HG03103 (cell line): Measurements from ENCODE around the gene ZNF710.

ENCODE experiments used
- ATAC-seq: cut with Tn5 transposase; IDR thresholded peaks from one replicate; pipeline ENCODE4 v1.9.1; 2021; ENCODE audit warnings: low read depth; ENCODE audit not compliant: unreplicated experiment

ZNF710 gene

GRCh38 chr15:89993349-89993748 is 7.8 kb upstream of the ZNF710 start:
- ATAC-seq, result no peak

- ATAC-seq, result no peak
These were observed 4.0 kb upstream of the ZNF710 start for GRCh38 chr15:89997079-89997478.

- ATAC-seq, result no peak
These were observed 2.9 kb upstream of the ZNF710 start for GRCh38 chr15:89998141-89998661.

- no peak for ATAC-seq
These were observed 2.0 kb upstream of the ZNF710 start for GRCh38 chr15:89998923-89999675.

GRCh38 chr15:89999676-90000185 is 1.4 kb upstream of the ZNF710 start:
- ATAC-seq, result no peak

GRCh38 chr15:90000186-90001001 is 730 bp upstream of the ZNF710 start:
- no peak for ATAC-seq

- no peak for ATAC-seq
These were observed 731 bp downstream of the ZNF710 start for GRCh38 chr15:90001683-90002427.

- ATAC-seq, result no peak
These were observed 1.3 kb downstream of the ZNF710 start for GRCh38 chr15:90002428-90002844.

GRCh38 chr15:90003736-90004135 is 2.6 kb downstream of the ZNF710 start:
- ATAC-seq, result no peak

- ATAC-seq, result no peak
These were observed 3.1 kb downstream of the ZNF710 start for GRCh38 chr15:90004252-90004651.

GRCh38 chr15:90004671-90005070 is 3.5 kb downstream of the ZNF710 start:
- no peak for ATAC-seq

GRCh38 chr15:90006217-90007075 is 5.3 kb downstream of the ZNF710 start:
- no peak for ATAC-seq

- ATAC-seq, result no peak
These were observed 5.9 kb downstream of the ZNF710 start for GRCh38 chr15:90007076-90007460.

GRCh38 chr15:90008607-90009006 is 7.5 kb downstream of the ZNF710 start:
- no peak for ATAC-seq

GRCh38 chr15:90009301-90010022 is 8.3 kb downstream of the ZNF710 start:
- ATAC-seq, result no peak

- ATAC-seq, result no peak
These were observed 10.6 kb downstream of the ZNF710 start for GRCh38 chr15:90011705-90012104.

GRCh38 chr15:90013503-90013937 is 12.4 kb downstream of the ZNF710 start:
- ATAC-seq, result no peak

- no peak for ATAC-seq
These were observed 14.2 kb downstream of the ZNF710 start for GRCh38 chr15:90015294-90015693.

- no peak for ATAC-seq
These were observed 14.6 kb downstream of the ZNF710 start for GRCh38 chr15:90015749-90016148.
